ENCODE data around the gene GDF9. TPM values are rescaled to one million over a fixed set of nuclear protein-coding genes. Genes with fewer than 3 reads are reported as not detected.

Gene GDF9
- 0.51 TPM for polyA plus RNA-seq
- long read RNA-seq, donor 1: 0 reads
- long read RNA-seq, donor 2: 0 reads
- long read RNA-seq, donor 3: 0 reads
- long read RNA-seq, donor 4: 0 reads
- long read RNA-seq, donor 5: 0 reads
- long read RNA-seq, donor 6: 0 reads
- long read RNA-seq, donor 7: 0 reads
- long read RNA-seq, donor 8: 0 reads
- long read RNA-seq, donor 9: 0 reads
- long read RNA-seq, donor 10: 0 reads
- long read RNA-seq, donor 11: 0 reads

- peaks cover 31% of the 10 kb centered on the region for H3K36me3 ChIP-seq (ENCODE audit: control insufficient read depth, insufficient read depth, low read length)
Measured at GRCh38 chr5:132866342-132867045, at the start of gene GDF9, which contains the start of gene UQCRQ. TSS of gene GDF9 (minus strand) at chr5:132866469. CDS start at chr5:132864533, 1,936 bp downstream. TSS of gene UQCRQ (plus strand) at chr5:132866642. CDS start at chr5:132866882, 240 bp downstream.

GRCh38 chr5:132915681-132916080, 49.4 kb upstream of the GDF9 start:
- no CpG with 5 or more reads among the region's 5 CpGs for WGBS (ENCODE audit: insufficient coverage, low lambda C conversion rate)
- Histone ChIP-seq H3K36me3 (ENCODE audit: control insufficient read depth, insufficient read depth, low read length) (peaks cover 46% of the 10 kb centered on the region), H3K27ac (ENCODE audit: low read length) (no peak overlapping the region), H3K9me3 (ENCODE audit: control insufficient read depth, low read depth, low read length) (no peaks in the 10 kb centered on the region), H3K4me3 (ENCODE audit: low read length) (no peak overlapping the region), H3K27me3 (ENCODE audit: control insufficient read depth, insufficient read depth, low read length) (no peaks in the 10 kb centered on the region), H3K4me1 (ENCODE audit: control insufficient read depth, insufficient read depth, low read length) (no peaks in the 10 kb centered on the region)
- no peak for DNase-seq

More at GRCh38 chr5:132866342-132867045, at the start of gene GDF9, which contains the start of gene UQCRQ:
- no peaks in the 10 kb centered on the region for H3K9me3 ChIP-seq (ENCODE audit: control insufficient read depth, low read depth, low read length)
- H3K4me3 ChIP-seq (ENCODE audit: low read length): peak within 1 kb of the TSS; percentile 95
- no CpG with 5 or more reads among the region's 55 CpGs for WGBS (ENCODE audit: insufficient coverage, low lambda C conversion rate)
- no peaks in the 10 kb centered on the region for H3K27me3 ChIP-seq (ENCODE audit: control insufficient read depth, insufficient read depth, low read length)
- peaks cover 20% of the 10 kb centered on the region for H3K4me1 ChIP-seq (ENCODE audit: control insufficient read depth, insufficient read depth, low read length)
- H3K27ac ChIP-seq (ENCODE audit: low read length): peak within 1 kb of the TSS; percentile 95
- DNase-seq: peak; percentile 99

GRCh38 chr5:132909702-132910101, 43.4 kb upstream of the GDF9 start:
- no peak for DNase-seq
- Histone ChIP-seq H3K27me3 (ENCODE audit: control insufficient read depth, insufficient read depth, low read length) (no peaks in the 10 kb centered on the region), H3K4me3 (ENCODE audit: low read length) (no peak overlapping the region), H3K9me3 (ENCODE audit: control insufficient read depth, low read depth, low read length) (no peaks in the 10 kb centered on the region), H3K4me1 (ENCODE audit: control insufficient read depth, insufficient read depth, low read length) (no peaks in the 10 kb centered on the region), H3K36me3 (ENCODE audit: control insufficient read depth, insufficient read depth, low read length) (peaks cover 35% of the 10 kb centered on the region), H3K27ac (ENCODE audit: low read length) (no peak overlapping the region)
- WGBS (ENCODE audit: insufficient coverage, low lambda C conversion rate): no CpG with 5 or more reads among the region's 1 CpG

- DNase-seq: no peak
- Histone ChIP-seq H3K36me3 (ENCODE audit: control insufficient read depth, insufficient read depth, low read length) (peaks cover 26% of the 10 kb centered on the region), H3K27ac (ENCODE audit: low read length) (no peak overlapping the region), H3K27me3 (ENCODE audit: control insufficient read depth, insufficient read depth, low read length) (no peaks in the 10 kb centered on the region), H3K4me1 (ENCODE audit: control insufficient read depth, insufficient read depth, low read length) (no peaks in the 10 kb centered on the region), H3K9me3 (ENCODE audit: control insufficient read depth, low read depth, low read length) (no peaks in the 10 kb centered on the region), H3K4me3 (ENCODE audit: low read length) (no peak overlapping the region)
- WGBS (ENCODE audit: insufficient coverage, low lambda C conversion rate): 100% methylated on average over 2 of the region's 2 CpGs
Measured at GRCh38 chr5:132907161-132907560, 40.9 kb upstream of the GDF9 start.

GRCh38 chr5:132905938-132906337, 39.7 kb upstream of the GDF9 start:
- H3K4me3 ChIP-seq (ENCODE audit: low read length): no peak overlapping the region
- no peaks in the 10 kb centered on the region for H3K9me3 ChIP-seq (ENCODE audit: control insufficient read depth, low read depth, low read length)
- WGBS (ENCODE audit: insufficient coverage, low lambda C conversion rate): 100% methylated on average over 1 of the region's 2 CpGs
- DNase-seq: no peak
- H3K36me3 ChIP-seq (ENCODE audit: control insufficient read depth, insufficient read depth, low read length): peaks cover 24% of the 10 kb centered on the region
- no peaks in the 10 kb centered on the region for H3K4me1 ChIP-seq (ENCODE audit: control insufficient read depth, insufficient read depth, low read length)
- no peak overlapping the region for H3K27ac ChIP-seq (ENCODE audit: low read length)
- no peaks in the 10 kb centered on the region for H3K27me3 ChIP-seq (ENCODE audit: control insufficient read depth, insufficient read depth, low read length)

- no peak for DNase-seq
- Histone ChIP-seq H3K4me1 (ENCODE audit: control insufficient read depth, insufficient read depth, low read length) (no peaks in the 10 kb centered on the region), H3K27ac (ENCODE audit: low read length) (no peak overlapping the region), H3K36me3 (ENCODE audit: control insufficient read depth, insufficient read depth, low read length) (peaks cover 26% of the 10 kb centered on the region), H3K4me3 (ENCODE audit: low read length) (no peak overlapping the region), H3K9me3 (ENCODE audit: control insufficient read depth, low read depth, low read length) (no peaks in the 10 kb centered on the region), H3K27me3 (ENCODE audit: control insufficient read depth, insufficient read depth, low read length) (no peaks in the 10 kb centered on the region)
- WGBS (ENCODE audit: insufficient coverage, low lambda C conversion rate): no CpG with 5 or more reads among the region's 3 CpGs
Measured at GRCh38 chr5:132901730-132902129, 35.5 kb upstream of the GDF9 start.

- no peak for DNase-seq
Measured at GRCh38 chr5:132901036-132901435, 34.8 kb upstream of the GDF9 start.

GRCh38 chr5:132898094-132898493, 31.8 kb upstream of the GDF9 start:
- no peaks in the 10 kb centered on the region for H3K4me1 ChIP-seq (ENCODE audit: control insufficient read depth, insufficient read depth, low read length)
- H3K27ac ChIP-seq (ENCODE audit: low read length): no peak overlapping the region
- WGBS (ENCODE audit: insufficient coverage, low lambda C conversion rate): no CpG with 5 or more reads among the region's 3 CpGs
- DNase-seq: no peak
- H3K4me3 ChIP-seq (ENCODE audit: low read length): no peak overlapping the region
- H3K27me3 ChIP-seq (ENCODE audit: control insufficient read depth, insufficient read depth, low read length): no peaks in the 10 kb centered on the region
- H3K9me3 ChIP-seq (ENCODE audit: control insufficient read depth, low read depth, low read length): no peaks in the 10 kb centered on the region
- H3K36me3 ChIP-seq (ENCODE audit: control insufficient read depth, insufficient read depth, low read length): peaks cover 57% of the 10 kb centered on the region

More at GRCh38 chr5:132901036-132901435, 34.8 kb upstream of the GDF9 start:
- H3K27ac ChIP-seq (ENCODE audit: low read length): no peak overlapping the region
- no peaks in the 10 kb centered on the region for H3K27me3 ChIP-seq (ENCODE audit: control insufficient read depth, insufficient read depth, low read length)
- no peak overlapping the region for H3K4me3 ChIP-seq (ENCODE audit: low read length)
- no peaks in the 10 kb centered on the region for H3K4me1 ChIP-seq (ENCODE audit: control insufficient read depth, insufficient read depth, low read length)
- H3K9me3 ChIP-seq (ENCODE audit: control insufficient read depth, low read depth, low read length): no peaks in the 10 kb centered on the region
- WGBS (ENCODE audit: insufficient coverage, low lambda C conversion rate): 80% methylated on average over 1 of the region's 4 CpGs
- peaks cover 32% of the 10 kb centered on the region for H3K36me3 ChIP-seq (ENCODE audit: control insufficient read depth, insufficient read depth, low read length)

- 94% methylated on average over 3 of the region's 7 CpGs for WGBS (ENCODE audit: insufficient coverage, low lambda C conversion rate)
- Histone ChIP-seq H3K27ac (ENCODE audit: low read length) (no peak overlapping the region), H3K36me3 (ENCODE audit: control insufficient read depth, insufficient read depth, low read length) (peaks cover 67% of the 10 kb centered on the region), H3K4me1 (ENCODE audit: control insufficient read depth, insufficient read depth, low read length) (no peaks in the 10 kb centered on the region), H3K4me3 (ENCODE audit: low read length) (no peak overlapping the region), H3K9me3 (ENCODE audit: control insufficient read depth, low read depth, low read length) (no peaks in the 10 kb centered on the region), H3K27me3 (ENCODE audit: control insufficient read depth, insufficient read depth, low read length) (no peaks in the 10 kb centered on the region)
- DNase-seq: no peak
Measured at GRCh38 chr5:132896685-132897084, 30.4 kb upstream of the GDF9 start.

- WGBS (ENCODE audit: insufficient coverage, low lambda C conversion rate): no CpG with 5 or more reads among the region's 4 CpGs
- no peaks in the 10 kb centered on the region for H3K4me1 ChIP-seq (ENCODE audit: control insufficient read depth, insufficient read depth, low read length)
- H3K9me3 ChIP-seq (ENCODE audit: control insufficient read depth, low read depth, low read length): no peaks in the 10 kb centered on the region
- H3K36me3 ChIP-seq (ENCODE audit: control insufficient read depth, insufficient read depth, low read length): peaks cover 64% of the 10 kb centered on the region
- no peak overlapping the region for H3K4me3 ChIP-seq (ENCODE audit: low read length)
- DNase-seq: no peak
- no peaks in the 10 kb centered on the region for H3K27me3 ChIP-seq (ENCODE audit: control insufficient read depth, insufficient read depth, low read length)
- H3K27ac ChIP-seq (ENCODE audit: low read length): no peak overlapping the region
Measured at GRCh38 chr5:132895719-132896305, 29.5 kb upstream of the GDF9 start.

All from large intestine (tissue), 12 donors.